Myometrial cell (primary cell): ENCODE results near the gene SLC46A2. TPM values are rescaled to one million over a fixed set of nuclear protein-coding genes. Genes with fewer than 3 reads are reported as not detected.

Experiments used
- total RNA-seq: library from RNA; depleted of rRNA; stranded (reverse); fragments of >200 nt; gene quantifications from 2 replicates; pipeline ENCODE4 v1.2.3, GENCODE V29; 2015

SLC46A2 gene, protein sequence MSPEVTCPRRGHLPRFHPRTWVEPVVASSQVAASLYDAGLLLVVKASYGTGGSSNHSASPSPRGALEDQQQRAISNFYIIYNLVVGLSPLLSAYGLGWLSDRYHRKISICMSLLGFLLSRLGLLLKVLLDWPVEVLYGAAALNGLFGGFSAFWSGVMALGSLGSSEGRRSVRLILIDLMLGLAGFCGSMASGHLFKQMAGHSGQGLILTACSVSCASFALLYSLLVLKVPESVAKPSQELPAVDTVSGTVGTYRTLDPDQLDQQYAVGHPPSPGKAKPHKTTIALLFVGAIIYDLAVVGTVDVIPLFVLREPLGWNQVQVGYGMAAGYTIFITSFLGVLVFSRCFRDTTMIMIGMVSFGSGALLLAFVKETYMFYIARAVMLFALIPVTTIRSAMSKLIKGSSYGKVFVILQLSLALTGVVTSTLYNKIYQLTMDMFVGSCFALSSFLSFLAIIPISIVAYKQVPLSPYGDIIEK
- not detected in 2 replicates for total RNA-seq

DNA sequence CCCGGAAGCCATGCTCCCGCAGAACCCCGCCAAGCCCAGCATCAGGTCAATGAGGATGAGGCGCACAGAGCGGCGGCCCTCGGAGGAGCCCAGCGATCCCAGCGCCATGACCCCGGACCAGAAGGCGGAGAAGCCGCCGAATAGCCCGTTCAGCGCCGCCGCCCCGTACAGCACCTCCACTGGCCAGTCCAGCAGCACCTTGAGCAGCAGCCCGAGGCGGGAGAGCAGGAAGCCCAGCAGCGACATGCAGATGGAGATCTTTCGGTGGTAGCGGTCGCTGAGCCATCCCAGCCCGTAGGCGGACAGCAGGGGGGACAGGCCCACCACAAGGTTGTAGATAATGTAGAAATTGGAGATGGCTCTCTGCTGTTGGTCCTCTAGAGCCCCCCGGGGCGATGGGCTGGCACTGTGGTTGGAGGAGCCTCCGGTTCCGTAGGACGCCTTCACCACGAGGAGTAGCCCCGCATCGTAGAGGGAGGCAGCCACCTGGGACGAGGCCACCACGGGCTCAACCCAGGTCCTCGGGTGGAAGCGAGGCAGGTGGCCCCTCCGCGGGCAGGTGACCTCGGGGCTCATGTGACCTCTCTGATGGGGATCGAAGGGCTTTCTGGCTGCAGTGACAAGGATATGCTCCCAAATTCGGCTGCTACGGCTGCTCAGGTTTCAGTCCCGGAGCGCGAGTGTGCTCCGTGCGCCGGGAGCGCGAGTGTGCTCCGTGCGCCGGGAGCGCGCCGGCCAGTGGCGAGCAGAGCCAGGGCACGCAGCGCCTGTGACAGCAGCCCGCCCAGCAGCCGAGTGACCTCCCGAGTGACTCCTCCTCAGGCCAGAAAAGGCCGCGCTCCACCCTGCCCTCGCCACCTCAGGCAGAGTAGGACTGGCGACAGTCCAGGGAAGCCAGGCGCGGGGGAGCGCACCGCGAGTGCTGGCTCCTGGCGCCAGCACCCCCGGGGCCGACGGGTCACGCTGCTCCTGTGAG is at the start of gene SLC46A2:
SLC46A2 (minus strand) TSS at position 771 of the 976 bp plus-strand sequence; CDS start at position 576, 195 bp downstream.

Other genes with a start within 250 kb of the SLC46A2 start
- 20.8 and 20.9 TPM in 2 replicates for gene INIP, start 172.8 kb downstream of the SLC46A2 start, total RNA-seq
- 4.6 and 6.2 TPM in 2 replicates for gene SNX30, start 140.1 kb downstream of the SLC46A2 start, total RNA-seq
- 1.7 and 3.7 TPM in 2 replicates for gene ZNF883, start 121.3 kb upstream of the SLC46A2 start, total RNA-seq
- gene ZFP37, start 165.8 kb upstream of the SLC46A2 start, total RNA-seq: 0.29 and 1.9 TPM in 2 replicates